Measurements from ENCODE around the gene GPR39.
"Not testable (repeated sequence)": the region's sequence is repeated elsewhere in the genome, so short reads cannot be mapped to it uniquely, and the experiment has no call there.

Gene GPR39

DNA sequence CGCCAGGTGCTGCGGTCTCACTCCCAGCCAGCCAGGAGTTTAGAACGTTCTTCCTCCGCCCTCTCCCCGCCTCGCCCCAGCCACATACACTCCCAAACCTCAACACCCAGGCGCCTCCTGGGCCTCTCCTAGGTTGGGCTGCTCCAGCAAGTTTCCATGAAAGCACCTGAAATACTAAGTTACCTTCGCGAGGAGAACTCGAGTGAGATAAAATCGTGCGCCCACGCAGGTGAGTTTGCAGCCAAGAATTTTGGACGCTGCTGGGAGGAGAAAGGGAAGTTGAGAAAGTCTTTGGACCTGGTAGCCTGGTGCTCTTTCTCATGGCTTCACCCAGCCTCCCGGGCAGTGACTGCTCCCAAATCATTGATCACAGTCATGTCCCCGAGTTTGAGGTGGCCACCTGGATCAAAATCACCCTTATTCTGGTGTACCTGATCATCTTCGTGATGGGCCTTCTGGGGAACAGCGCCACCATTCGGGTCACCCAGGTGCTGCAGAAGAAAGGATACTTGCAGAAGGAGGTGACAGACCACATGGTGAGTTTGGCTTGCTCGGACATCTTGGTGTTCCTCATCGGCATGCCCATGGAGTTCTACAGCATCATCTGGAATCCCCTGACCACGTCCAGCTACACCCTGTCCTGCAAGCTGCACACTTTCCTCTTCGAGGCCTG is at the start of gene GPR39:
GPR39 (plus strand) TSS at position 83 of the 673 bp plus-strand sequence.
- no peak for DNase-seq (ENCODE audit: low read depth)

DNA sequence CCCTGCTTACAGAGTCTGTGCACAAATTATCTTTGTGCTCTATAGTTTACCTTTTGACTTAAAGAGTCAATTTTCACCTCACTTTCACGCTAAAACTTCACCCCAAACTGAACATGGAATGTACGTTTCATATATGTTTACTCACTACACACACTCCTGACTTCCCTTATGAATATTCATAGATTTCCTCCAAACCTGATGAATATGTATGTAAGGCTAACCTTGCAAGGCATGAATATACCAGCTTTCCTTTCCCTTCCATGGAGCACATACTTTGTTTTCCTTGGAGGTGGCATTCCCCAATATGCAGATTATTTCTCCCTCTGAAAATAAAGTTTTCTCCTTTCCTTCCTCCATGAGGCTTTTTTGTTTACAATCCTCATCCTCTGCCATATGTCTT is 48.4 kb upstream of the GPR39 start:
- no peak for DNase-seq (ENCODE audit: low read depth)

DNA sequence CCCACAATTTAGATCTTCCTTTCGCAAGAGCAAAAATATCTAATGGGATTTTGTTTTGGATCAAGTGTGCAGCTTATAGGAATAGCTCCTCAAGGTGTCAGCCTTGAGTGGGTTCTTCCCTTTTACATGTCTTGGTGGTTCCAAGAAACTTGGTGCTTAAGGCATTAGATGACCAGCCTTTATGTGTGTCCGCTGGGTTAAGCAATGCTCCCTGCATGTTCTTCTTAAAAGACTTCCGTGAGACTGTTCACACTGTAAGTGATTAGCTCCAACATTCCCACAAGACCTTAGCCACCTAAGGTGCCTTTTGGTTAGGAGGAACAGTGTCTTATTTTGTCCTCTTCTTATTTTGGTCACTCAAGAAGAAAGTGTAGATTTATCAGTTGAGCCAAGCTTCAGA is 44.3 kb upstream of the GPR39 start:
- DNase-seq (ENCODE audit: low read depth) = no peak

DNA sequence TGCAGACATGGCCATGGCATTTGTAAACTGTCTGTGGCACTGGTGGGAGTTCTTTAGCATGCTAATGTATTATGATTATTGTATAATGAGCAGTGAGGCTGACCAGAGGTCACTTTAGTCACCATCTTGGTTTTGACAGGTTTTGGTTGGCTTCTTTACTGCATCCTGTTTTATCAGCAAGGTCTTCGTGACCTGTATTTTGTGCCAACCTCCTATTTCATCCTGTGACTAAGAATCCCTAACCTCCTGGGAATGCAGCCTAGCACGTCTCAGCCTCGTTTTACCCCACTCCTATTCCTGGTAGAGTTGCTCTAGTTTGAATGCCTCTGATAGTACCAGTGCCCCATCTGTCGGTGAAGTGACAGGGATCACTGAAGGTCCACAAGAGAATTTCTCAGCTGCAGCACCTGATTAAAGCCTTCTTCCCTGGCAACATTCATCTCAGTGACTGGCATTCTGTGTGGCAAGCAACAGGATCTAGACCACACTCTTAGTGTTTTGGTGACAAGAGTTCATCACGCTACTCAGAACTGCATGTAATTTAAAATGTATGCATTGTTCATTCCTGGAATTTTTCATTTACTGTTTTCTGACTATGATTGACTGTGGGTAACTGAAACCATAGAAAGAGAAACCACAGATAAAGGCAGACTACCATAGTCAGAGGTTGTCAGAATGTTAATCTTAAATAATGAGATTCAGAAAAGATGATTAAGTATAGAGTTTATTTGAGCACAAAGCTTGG is 43.0 kb upstream of the GPR39 start:
- DNase-seq (ENCODE audit: low read depth) = no peak

DNA sequence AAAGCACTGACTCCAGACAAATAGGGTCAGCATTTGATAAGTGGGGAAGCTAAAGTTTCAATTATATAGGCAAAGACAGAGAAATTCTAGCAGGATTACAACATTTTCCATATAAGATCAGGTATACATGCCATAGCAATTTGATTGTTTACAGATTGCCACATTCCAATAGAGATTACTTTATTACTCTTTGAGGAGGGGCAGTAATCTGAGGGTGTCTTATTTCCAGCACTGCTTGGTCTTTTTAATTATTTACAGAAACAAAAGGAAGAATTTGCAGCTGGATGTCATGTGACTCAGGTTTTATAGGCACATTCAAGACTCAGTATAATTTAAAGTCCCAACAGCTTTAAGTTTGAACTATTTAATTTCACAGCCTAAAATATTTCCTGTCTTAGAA is 42.5 kb upstream of the GPR39 start:
- no peak for DNase-seq (ENCODE audit: low read depth)

DNA sequence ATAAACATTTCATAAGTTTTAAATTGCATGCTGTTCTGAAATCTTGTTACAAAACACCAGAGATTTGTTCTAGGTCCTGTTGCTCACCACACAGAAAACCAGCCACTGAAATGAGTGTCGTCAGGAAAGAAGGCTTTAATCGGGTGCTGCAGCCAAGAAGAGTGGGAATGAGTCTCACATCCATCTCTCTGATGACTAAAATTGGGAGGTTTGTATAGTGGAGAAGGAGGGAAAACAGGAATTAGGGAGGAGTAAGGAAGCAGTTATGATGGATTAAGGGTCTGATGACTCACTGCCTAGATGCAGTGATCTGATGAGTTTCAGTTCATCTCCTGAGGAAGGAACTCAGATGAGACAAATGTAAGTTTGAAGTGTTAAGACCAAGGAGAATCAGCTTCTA is 42.1 kb upstream of the GPR39 start:
- DNase-seq (ENCODE audit: low read depth) = no peak

DNA sequence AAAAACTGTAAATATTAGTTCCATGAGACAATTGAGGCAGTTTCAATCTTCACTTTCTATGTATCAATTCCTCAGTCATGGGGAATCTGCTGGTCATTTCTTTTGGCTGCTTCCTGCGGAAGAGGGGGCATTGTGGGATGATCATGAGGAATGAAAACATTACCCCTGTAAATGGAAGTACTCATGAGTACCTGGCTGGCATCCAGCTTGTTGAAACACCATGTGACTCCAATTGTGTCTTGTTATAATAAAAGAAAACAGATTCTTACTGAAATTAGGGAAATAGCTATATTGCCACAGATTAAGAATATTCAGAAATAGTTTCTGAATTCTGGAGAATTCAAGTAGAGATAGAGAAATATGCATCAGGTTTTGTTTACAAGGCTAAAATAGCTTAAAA is 41.6 kb upstream of the GPR39 start:
- DNase-seq (ENCODE audit: low read depth) = no peak

DNA sequence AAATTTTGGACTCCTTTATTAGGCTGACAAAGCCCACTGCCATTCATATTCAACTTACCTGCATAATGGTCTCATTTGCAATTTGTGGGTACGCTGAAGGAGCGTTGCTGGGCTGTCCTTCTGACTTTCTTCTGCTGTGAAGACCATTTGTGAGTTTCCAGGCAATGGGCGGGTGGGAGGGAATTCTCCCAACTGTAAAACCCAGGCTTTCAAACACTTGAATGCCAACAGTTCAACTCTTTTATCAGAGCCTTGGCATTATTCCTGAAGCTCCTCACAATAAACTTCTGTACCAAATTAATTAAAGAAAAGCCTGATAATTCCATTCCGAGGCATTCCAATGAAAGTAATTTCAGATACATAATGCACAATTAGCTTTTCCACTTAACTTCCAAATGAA is 35.2 kb upstream of the GPR39 start:
- no peak for DNase-seq (ENCODE audit: low read depth)

DNA sequence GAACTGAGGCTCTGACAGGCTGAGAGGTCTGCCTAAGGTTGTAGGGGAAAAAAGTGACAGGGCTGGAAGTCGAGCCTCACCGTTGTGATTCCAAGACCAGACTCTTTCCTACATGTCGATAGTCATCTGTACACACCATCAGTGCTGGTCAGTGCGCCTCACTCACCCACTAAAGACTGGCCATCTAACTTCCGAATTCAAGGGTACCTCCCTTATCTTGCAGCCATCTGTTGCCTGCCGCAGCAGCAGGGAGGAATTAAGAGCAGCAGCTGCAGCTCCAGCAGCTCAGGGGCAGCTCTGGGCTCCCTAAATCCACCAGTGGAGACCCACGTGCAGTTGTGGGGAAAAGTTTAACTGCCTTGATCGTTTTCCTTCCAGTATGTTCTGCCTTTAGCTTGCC is 32.6 kb upstream of the GPR39 start:
- no peak for DNase-seq (ENCODE audit: low read depth)

DNA sequence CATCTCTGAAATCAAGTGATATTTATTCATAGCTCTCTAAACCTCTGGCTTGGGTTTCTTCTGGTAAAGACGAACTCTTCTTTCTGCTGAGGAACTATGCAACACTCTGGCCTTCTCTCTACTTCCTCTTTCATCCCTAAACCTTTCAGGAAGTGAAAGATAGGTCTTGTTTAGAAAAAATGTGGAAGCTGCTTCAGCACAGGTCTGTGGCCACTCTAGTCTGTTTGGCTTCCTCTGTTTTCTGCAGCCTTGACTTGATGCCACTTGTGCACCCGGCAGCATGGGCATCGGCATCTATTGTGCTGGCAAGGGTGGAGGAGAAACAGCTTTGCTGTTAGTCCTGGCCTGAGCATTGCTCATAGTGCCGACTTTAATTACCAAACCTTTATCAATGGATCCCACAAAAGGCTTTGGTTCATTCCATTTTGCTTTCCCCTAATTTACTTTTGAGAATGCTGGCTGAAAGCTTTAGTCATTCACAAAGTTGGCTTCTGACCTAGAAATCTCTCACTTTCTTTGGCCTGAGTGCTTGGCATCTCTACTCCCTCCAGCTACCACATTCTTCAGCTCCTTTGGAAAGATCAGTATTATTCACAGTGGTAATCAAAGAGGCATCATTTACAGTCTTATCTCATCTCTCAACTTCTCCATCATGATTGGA is 32.0 kb upstream of the GPR39 start:
- no peak for DNase-seq (ENCODE audit: low read depth)

DNA sequence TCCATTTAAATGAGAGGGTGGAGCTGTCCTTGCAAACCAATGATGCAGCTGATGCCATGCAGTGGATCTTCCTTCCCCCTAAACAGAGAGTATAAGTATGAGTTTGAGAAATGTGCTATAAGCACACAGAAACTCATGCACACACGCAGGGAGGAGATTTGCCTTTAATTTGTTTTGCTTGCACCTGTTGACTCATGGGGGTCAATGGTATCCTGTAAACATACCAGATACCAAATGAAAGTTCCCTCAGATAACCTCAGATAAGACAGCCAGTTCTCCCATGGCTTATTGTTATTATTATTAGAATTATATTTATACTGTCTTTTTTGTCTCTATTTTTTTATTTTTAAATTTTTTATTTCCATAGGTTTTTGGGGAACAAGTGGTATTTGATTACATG is 29.5 kb upstream of the GPR39 start:
- DNase-seq (ENCODE audit: low read depth) = no peak

DNA sequence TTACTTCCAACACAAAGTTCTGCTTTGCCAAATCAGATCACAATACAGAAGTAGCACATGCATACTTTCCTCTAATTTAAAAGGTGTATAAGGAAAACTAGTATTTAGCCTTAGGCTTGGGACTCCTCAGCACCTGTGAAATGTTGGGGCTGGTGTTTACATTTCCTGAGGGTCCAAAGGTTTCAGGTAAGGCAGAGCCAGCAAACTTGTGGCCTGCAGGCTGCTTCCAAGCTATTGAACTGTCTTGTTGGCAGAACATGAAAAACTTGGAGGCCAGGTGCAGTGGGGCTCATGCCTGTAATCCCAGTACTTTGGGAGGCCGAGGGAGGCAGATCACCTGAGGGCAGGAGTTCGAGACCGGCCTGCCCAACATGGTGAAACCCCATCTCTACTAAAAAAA is 26.5 kb upstream of the GPR39 start:
- no peak for DNase-seq (ENCODE audit: low read depth)

DNA sequence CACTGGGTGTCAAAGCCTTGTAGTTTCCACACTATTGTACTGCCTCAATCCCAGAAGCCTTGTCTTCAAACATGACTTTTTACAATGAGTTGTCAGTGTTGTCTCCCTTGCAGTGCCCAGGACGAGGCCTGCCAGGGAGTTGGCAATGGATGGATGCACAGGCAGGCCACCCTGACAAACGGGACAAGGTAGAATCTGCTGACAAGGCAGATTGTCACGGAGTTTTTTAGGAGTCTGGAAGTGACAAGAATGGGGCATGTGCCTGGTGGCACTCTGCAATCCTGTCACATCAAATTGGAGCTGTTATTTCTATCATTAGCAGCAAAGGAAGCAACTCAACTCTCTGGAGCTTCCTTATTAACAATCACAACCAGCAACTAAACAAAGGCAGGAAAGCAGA is 25.2 kb upstream of the GPR39 start:
- no peak for DNase-seq (ENCODE audit: low read depth)

DNA sequence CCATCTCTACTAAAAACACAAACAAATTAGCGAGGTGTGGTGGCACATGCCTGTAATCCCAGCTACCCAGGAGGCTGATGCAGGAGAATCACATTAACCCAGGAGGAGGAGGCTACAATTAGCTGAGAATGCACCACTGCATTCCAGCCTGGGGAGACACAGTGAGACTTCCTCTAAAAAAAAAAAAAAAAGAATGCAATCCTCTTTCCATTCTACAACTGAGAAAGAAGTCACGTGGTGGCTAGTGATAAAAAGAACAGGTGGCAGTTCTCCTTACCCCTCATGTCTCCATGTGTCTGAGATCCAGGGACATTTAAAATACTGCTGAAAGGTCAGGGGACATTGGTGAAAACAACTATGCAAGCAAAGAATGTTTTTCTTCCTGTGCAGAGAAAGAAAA is 24.4 kb upstream of the GPR39 start:
- DNase-seq (ENCODE audit: low read depth) = no peak

DNA sequence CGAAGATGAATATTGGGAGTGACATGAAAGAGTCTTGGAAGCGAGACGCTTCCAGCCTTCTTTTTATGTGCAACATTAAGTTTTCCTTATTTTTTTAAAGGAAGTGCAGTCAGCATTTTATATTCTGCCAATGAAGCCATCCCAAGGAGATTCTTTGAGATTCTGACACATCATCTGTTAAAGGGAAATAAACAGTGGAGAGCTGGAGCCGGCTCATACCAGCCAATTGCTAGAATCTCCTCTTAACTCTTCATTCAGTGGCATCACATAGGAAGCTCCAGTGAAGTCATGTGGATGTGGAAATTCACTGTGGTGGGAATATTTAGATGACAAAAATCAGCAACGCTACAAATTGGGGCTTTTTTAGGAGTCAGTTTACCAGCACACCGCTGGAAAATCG is 23.7 kb upstream of the GPR39 start:
- no peak for DNase-seq (ENCODE audit: low read depth)

DNA sequence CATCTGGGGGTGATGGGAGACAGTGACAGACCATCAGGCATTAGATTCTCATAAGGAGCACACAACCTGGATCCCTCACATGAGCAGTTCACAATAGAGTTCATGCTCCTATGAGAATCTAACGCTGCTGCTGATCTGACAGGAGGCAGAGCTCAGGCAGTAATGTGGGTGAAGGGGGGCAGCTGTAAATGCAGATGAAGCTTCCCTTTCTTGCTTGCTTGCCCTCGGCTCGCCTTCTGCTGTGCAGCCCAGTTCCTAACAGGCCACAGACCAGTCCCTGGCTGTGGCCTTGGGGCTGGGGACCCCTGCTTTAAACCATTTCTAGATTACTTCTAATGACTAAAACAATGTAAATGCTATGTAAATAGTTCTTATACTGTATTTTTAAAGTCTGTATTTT is 19.6 kb upstream of the GPR39 start:
- DNase-seq (ENCODE audit: low read depth) = not testable (repeated sequence)

DNA sequence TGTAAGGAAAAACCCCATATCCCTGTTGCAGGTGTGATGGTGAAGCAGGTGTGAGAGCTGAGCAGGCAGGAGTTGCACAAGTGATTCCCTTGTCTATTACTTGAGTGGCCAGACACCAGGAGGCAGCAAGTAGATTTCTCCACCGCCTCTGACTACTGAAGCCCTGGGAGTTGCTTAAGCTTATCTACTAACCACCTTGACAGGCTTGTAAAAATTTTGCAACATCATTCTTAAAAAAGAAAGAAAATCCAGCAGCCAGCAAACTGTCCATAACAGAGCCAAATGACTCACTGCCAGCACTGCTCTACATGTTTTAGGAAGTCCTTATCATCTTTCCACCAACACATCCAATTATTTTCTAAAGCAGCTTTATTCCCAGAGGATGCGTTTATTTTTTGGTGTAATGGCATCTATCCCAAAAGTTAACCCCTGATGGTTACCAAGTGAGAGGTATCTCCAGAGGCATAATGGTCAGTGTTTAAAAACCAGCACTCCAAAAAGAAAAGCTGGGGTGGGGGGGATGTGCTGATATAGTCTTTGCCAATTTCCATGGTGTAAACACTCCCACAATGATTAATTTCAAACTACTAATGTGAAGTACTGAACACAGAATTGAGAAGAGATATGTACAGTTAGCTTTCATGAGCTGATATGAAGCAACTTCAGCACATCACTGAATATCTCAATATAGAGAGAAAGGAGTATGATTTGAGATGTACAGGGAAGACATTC is 16.3 kb upstream of the GPR39 start:
- no peak for DNase-seq (ENCODE audit: low read depth)

DNA sequence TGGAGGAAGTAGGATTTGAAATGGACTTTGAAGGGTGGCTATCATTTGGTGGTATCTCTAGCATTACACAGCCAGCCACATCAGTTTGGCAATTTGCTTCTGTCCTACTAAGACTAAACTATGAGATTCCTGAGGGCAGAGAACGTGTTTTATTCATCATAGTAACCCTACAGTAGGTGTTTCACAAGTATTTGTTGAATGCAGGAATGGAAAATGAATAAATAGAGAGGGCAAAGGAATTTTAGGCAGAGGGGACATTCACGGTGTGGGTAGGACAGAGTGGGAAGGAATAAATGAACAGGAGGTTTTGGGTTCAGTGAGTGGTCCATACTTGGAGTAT is 15.7 kb upstream of the GPR39 start:
- no peak for DNase-seq (ENCODE audit: low read depth)

DNA sequence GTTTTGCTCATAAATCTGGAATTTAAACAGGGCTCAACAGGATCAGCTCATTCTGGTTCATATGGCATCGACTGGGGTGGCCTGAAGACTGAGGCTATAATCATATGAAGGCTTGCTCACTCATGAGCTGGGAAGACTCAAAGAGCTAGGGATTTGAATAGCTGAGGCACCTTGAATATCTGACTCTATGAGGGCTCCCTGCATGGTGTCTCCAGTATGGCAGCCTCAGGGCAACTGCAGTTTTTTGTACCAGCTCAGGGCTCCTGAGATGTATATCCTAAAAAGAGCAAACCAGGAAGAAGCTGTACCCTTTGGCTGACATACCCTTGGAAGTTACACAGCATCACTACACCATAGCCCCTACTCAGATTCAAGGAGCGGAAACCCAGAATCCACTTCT is 15.3 kb upstream of the GPR39 start:
- no peak for DNase-seq (ENCODE audit: low read depth)

DNA sequence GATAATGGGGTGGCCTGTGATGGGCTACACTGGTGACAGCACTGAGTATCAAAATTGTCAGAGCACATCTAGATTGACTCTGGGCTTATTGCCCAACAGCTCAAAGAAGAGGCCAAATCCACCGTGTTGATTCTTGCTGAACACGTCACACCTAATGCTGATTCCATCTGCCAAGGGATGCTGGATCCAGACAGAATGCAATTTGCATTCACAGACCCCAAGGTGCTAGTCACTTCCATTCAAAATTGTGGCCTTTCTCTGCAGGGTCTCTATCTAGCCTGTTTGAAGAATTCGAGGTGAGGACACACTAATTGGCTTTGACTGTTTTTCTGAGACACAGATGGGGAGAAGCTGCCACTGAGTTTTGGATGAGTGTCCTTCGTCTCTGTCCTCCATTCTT is 13.5 kb upstream of the GPR39 start:
- no peak for DNase-seq (ENCODE audit: low read depth)

DNA sequence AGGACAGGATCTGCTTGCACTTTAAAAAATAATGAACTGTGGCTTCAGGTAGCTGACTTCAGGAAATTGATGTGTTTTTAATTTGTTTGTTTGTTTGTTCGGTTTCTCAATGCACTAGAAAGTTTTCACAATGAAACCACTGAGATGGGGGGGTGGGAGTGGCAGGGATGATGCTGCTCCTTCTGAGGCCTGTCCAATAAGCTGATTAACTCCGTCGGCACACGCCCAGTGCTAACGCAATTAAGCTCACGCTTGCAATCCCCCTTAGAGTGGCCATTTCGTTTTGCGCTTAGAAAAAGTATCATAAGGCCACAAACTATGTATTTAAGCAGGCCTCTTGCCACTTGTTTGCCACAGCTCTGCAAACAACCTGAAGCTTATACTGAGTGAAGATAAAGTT is 12.5 kb upstream of the GPR39 start:
- DNase-seq (ENCODE audit: low read depth) = no peak

DNA sequence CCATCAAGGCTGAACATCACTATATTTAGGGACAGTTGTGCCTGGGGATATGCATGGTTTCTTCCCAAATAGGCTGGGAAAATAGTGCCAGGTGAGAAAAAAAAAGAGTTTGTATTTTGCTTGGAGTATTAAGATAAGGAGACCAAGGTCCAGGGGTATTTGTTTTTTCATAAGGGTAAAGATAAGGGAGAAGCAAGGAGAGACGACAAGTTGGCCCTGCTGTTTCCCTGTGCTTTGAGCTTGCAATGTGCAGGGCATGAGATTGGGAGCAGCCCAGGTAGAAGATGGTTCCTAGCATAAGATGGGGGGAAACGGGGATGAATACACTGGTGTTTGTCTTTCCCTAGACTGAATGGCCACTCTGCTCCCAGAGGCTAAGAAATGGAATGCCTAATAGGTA is 8.8 kb upstream of the GPR39 start:
- no peak for DNase-seq (ENCODE audit: low read depth)

DNA sequence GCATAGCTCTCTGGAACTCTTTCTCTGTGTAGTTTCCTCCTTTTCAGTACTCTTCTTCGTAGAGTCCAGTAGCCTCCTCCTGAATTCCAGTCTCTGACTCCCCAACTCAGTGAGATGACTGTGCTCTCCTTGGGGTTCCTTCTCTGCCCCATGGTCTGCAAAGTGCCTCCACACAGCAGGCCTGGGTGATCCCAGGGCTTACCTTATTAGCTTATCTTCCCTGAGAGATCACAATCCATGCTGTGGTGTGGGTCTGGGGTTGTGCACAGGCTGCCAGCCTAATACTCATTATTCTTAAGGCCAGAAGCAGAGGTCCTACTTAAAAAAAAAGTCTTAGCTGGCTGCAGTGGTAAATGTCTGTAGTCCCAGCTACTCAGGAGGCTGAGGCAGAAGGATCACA is 4.6 kb upstream of the GPR39 start:
- no peak for DNase-seq (ENCODE audit: low read depth)

Data from non-pigmented ciliary epithelial cell (primary cell).